CD14-positive monocyte (primary cell): ENCODE measurements around the gene GRIFIN. TPM values are rescaled to one million over a fixed set of nuclear protein-coding genes. Genes with fewer than 3 reads are reported as not detected.

Experiments used
- DNase-seq, 3 donors: peaks; one replicate each; pipeline ENCODE4 v3.0.0-alpha.2; 2011 to 2022
- H2AFZ ChIP-seq: 2 replicates; pipeline ENCODE4 v1.6.0; 2012; ENCODE audit warnings: mild to moderate bottlenecking, low read depth, low read length, inconsistent platforms; ENCODE audit not compliant: insufficient read depth, poor library complexity, severe bottlenecking
- H3K27ac ChIP-seq, 2 donors: 1 replicate in 1 of 2; 2 replicates in 1 of 2; pipeline ENCODE4 v1.5.1; 2012 to 2013; ENCODE audit warnings: low read length in 2 of 2, control low read depth in 1 of 2, inconsistent platforms in 1 of 2, low read depth in 1 of 2, mild to moderate bottlenecking in 1 of 2
- H3K27me3 ChIP-seq, 2 donors: one replicate each; pipeline versions ENCODE4 v1.6.0 to v1.6.1; 2011 to 2013; ENCODE audit warnings: low read length in 2 of 2; ENCODE audit not compliant: control insufficient read depth in 2 of 2, insufficient read depth in 2 of 2
- H3K36me3 ChIP-seq, 2 donors: replicated peaks in 1 of 2; 1 replicate in 1 of 2; 2 replicates in 1 of 2; pipeline versions ENCODE4 v1.5.1 to v1.6.1; 2012 to 2013; ENCODE audit warnings: low read length in 2 of 2, control low read depth in 1 of 2, inconsistent platforms in 1 of 2, mild to moderate bottlenecking in 1 of 2; ENCODE audit not compliant: insufficient read depth in 2 of 2, control insufficient read depth in 1 of 2
- H3K4me1 ChIP-seq, 2 donors: 1 replicate in 1 of 2; 2 replicates in 1 of 2; pipeline versions ENCODE4 v1.5.1 to v1.6.1; 2012 to 2013; ENCODE audit warnings: low read length in 2 of 2, control low read depth in 1 of 2, inconsistent platforms in 1 of 2, mild to moderate bottlenecking in 1 of 2, moderate library complexity in 1 of 2; ENCODE audit not compliant: insufficient read depth in 2 of 2, control insufficient read depth in 1 of 2
- H3K4me2 ChIP-seq: replicated peaks from 2 replicates; pipeline ENCODE3; 2012; ENCODE audit warnings: low read length, moderate library complexity, mild to moderate bottlenecking; ENCODE audit not compliant: poor library complexity, severe bottlenecking; ENCODE audit errors: extremely low read depth
- H3K4me3 ChIP-seq, 3 experiments: fragments of 200-600 bp in 1 of 3; sonication (generic) in 1 of 3; replicated peaks in 1 of 3; 1 replicate in 2 of 3; 2 replicates in 1 of 3; pipeline ENCODE4 v1.5.1; 2011 to 2013; ENCODE audit warnings: low read length in 3 of 3, mild to moderate bottlenecking in 3 of 3, control low read depth in 2 of 3, low read depth in 2 of 3, inconsistent platforms in 1 of 3, moderate library complexity in 1 of 3
- H3K79me2 ChIP-seq: 2 replicates; pipeline ENCODE4 v1.6.0; 2012; ENCODE audit warnings: mild to moderate bottlenecking, control low read depth, inconsistent platforms, low read length, moderate library complexity; ENCODE audit not compliant: insufficient read depth
- H3K9ac ChIP-seq: 2 replicates; pipeline ENCODE4 v1.6.0; 2017; ENCODE audit warnings: low read length, mild to moderate bottlenecking; ENCODE audit not compliant: insufficient read depth, poor library complexity, severe bottlenecking
- H3K9me3 ChIP-seq, 2 donors: replicated peaks in 1 of 2; 1 replicate in 1 of 2; 2 replicates in 1 of 2; pipeline versions ENCODE4 v1.5.1 to v1.6.1; 2012 to 2013; ENCODE audit warnings: low read length in 2 of 2, control low read depth in 1 of 2; ENCODE audit not compliant: control insufficient read depth in 1 of 2, insufficient read depth in 1 of 2
- H4K20me1 ChIP-seq: 2 replicates; pipeline ENCODE4 v1.6.0; 2012; ENCODE audit warnings: mild to moderate bottlenecking, low read length, control low read depth, moderate library complexity; ENCODE audit not compliant: insufficient read depth
- H3K27ac Mint-ChIP-seq, 7 donors: one replicate each; pipeline ENCODE4 v1.8.0; 2020; ENCODE audit warnings: mild to moderate bottlenecking in 7 of 7, mixed read lengths in 7 of 7, moderate library complexity in 6 of 7, inconsistent platforms in 2 of 7
- H3K27me3 Mint-ChIP-seq, 3 donors: one replicate each; pipeline ENCODE4 v1.8.0; 2021 to 2022; ENCODE audit warnings: low read depth in 3 of 3, mild to moderate bottlenecking in 3 of 3, mixed read lengths in 3 of 3, moderate library complexity in 3 of 3, inconsistent platforms in 1 of 3
- H3K36me3 Mint-ChIP-seq, 2 donors: one replicate each; pipeline ENCODE4 v1.8.0; 2020; ENCODE audit warnings: mixed read lengths in 2 of 2, inconsistent platforms in 1 of 2, mild to moderate bottlenecking in 1 of 2
- H3K4me1 Mint-ChIP-seq: one replicate; pipeline ENCODE4 v1.8.0; 2020; ENCODE audit warnings: mild to moderate bottlenecking, mixed read lengths
- H3K4me3 Mint-ChIP-seq, 2 donors: one replicate each; pipeline ENCODE4 v1.8.0; 2020; ENCODE audit warnings: mild to moderate bottlenecking in 2 of 2, mixed read lengths in 2 of 2, moderate library complexity in 1 of 2
- H3K9me3 Mint-ChIP-seq, 7 donors: one replicate each; pipeline ENCODE4 v1.8.0; 2020 to 2022; ENCODE audit warnings: mixed read lengths in 7 of 7, mild to moderate bottlenecking in 6 of 7, moderate library complexity in 6 of 7, inconsistent platforms in 2 of 7
- WGBS: methylation state at CpG from one replicate; pipeline ENCODE4 v1.1.5; 2013; ENCODE audit warnings: missing lambda C conversion rate; ENCODE audit not compliant: insufficient coverage; 5-methylcytosine and 5-hydroxymethylcytosine counted together
- intact Hi-C, 2 donors: fragments of 100-400 bp; cut with micrococcal nuclease; formaldehyde crosslinking; loops; one replicate each; pipeline versions ENCODE4 v1.15.0 to v1.15.1; 2023
- polyA plus RNA-seq, 3 donors: library from polyadenylated mRNA; depleted of rRNA in 1 of 3; unstranded in 2 of 3; stranded (reverse) in 1 of 3; fragments of 300-500 nt in 2 of 3; fragments of >200 nt in 1 of 3; fragmentation: Illumina TruSeq in 2 of 3; gene quantifications; 1 replicate in 2 of 3; 2 replicates in 1 of 3; pipeline ENCODE4 v1.2.3, GENCODE V29; 2012 to 2021
- TF ChIP-seq, protein P1 (sequence below): fragments of 200-600 bp; IDR thresholded peaks from one replicate; pipeline ENCODE4 v1.8.0; 2022; ENCODE audit warnings: antibody characterized with exemption, mild to moderate bottlenecking

The GRIFIN gene
- polyA plus RNA-seq, 3 donors = not detected

- no peaks in the 10 kb centered on the region for H3K9me3 ChIP-seq
- H3K36me3 ChIP-seq = no peaks in the 10 kb centered on the region
- no peak overlapping the region for H3K4me2 ChIP-seq
- H3K27me3 ChIP-seq = no peaks in the 10 kb centered on the region
- no peaks in the 10 kb centered on the region for H4K20me1 ChIP-seq
- WGBS = 92% methylated on average over 8 of the region's 9 CpGs
- Mint-ChIP-seq H3K9me3 (no peaks in the 10 kb centered on the region), H3K4me3 (no peak overlapping the region), H3K27me3 (peaks cover 0 to 7% (median 1%) of the 10 kb centered on the region in 3 donors), H3K36me3 (no peaks in the 10 kb centered on the region), H3K27ac (no peak overlapping the region), H3K4me1 (peaks cover 50% of the 10 kb centered on the region)
- DNase-seq = no peak
- intact Hi-C loops = loop anchor here in 1 of 2 donors (10.0 kb wide), 1 partner anchor 110 kb away; the partner anchor contains the start of gene CHST12
- no peak overlapping the region for H3K9ac ChIP-seq
- H3K79me2 ChIP-seq = no peaks in the 10 kb centered on the region
- H3K4me1 ChIP-seq = peaks cover 50 to 61% of the 10 kb centered on the region in 2 donors
- no peak overlapping the region for H3K27ac ChIP-seq
- no peak overlapping the region for H3K4me3 ChIP-seq
- TF ChIP-seq, protein P1, sequence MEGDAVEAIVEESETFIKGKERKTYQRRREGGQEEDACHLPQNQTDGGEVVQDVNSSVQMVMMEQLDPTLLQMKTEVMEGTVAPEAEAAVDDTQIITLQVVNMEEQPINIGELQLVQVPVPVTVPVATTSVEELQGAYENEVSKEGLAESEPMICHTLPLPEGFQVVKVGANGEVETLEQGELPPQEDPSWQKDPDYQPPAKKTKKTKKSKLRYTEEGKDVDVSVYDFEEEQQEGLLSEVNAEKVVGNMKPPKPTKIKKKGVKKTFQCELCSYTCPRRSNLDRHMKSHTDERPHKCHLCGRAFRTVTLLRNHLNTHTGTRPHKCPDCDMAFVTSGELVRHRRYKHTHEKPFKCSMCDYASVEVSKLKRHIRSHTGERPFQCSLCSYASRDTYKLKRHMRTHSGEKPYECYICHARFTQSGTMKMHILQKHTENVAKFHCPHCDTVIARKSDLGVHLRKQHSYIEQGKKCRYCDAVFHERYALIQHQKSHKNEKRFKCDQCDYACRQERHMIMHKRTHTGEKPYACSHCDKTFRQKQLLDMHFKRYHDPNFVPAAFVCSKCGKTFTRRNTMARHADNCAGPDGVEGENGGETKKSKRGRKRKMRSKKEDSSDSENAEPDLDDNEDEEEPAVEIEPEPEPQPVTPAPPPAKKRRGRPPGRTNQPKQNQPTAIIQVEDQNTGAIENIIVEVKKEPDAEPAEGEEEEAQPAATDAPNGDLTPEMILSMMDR = no peak
- H2AFZ ChIP-seq = no peak overlapping the region
Measured at GRCh38 chr7:2514473-2515423, 38.5 kb upstream of the GRIFIN start.

GRCh38 chr7:2513702-2514101, 37.5 kb upstream of the GRIFIN start:
- WGBS = 96% methylated on average over 6 of the region's 7 CpGs
- Histone ChIP-seq H3K9me3 (no peaks in the 10 kb centered on the region), H3K79me2 (no peaks in the 10 kb centered on the region), H2AFZ (no peak overlapping the region), H3K27me3 (no peaks in the 10 kb centered on the region), H3K4me3 (no peak overlapping the region), H3K4me1 (peaks cover 56 to 64% of the 10 kb centered on the region in 2 donors), H3K4me2 (no peak overlapping the region), H3K36me3 (no peaks in the 10 kb centered on the region), H3K9ac (no peak overlapping the region), H3K27ac (no peak overlapping the region), H4K20me1 (no peaks in the 10 kb centered on the region)
- intact Hi-C loops = loop anchor here in 1 of 2 donors (10.0 kb wide), 1 partner anchor 109 kb away; the partner anchor contains the start of gene CHST12
- Mint-ChIP-seq H3K4me1 (peaks cover 57% of the 10 kb centered on the region), H3K27ac (no peak overlapping the region), H3K9me3 (no peaks in the 10 kb centered on the region), H3K27me3 (peaks cover 0 to 11% (median 4%) of the 10 kb centered on the region in 3 donors), H3K4me3 (no peak overlapping the region), H3K36me3 (no peaks in the 10 kb centered on the region)
- TF ChIP-seq, protein P1 = no peak
- DNase-seq = no peak
